HEK293T (cell line): ENCODE data around the gene CADM2.

Experiments
- ARNT ChIP-seq: fragments of 450-650 bp; IDR thresholded peaks from 2 replicates; pipeline ENCODE4 v1.6.1; 2017; ENCODE audit warnings: mild to moderate bottlenecking
- BHLHE40 ChIP-seq: fragments of 450-650 bp; IDR thresholded peaks from 2 replicates; pipeline ENCODE4 v1.6.1; 2016; ENCODE audit warnings: mild to moderate bottlenecking, moderate library complexity, borderline replicate concordance
- CTBP1 ChIP-seq: fragments of 450-650 bp; IDR thresholded peaks from 2 replicates; pipeline ENCODE4 v1.6.1; 2016; ENCODE audit warnings: borderline replicate concordance
- ELF4 ChIP-seq: fragments of 450-650 bp; IDR thresholded peaks from 2 replicates; pipeline ENCODE4 v1.6.1; 2017; ENCODE audit warnings: antibody characterized with exemption
- FOXK2 ChIP-seq: fragments of 450-650 bp; IDR thresholded peaks from 2 replicates; pipeline ENCODE4 v1.6.1; 2016; ENCODE audit warnings: mild to moderate bottlenecking
- NFRKB ChIP-seq: fragments of 450-650 bp; IDR thresholded peaks from 2 replicates; pipeline ENCODE4 v1.6.1; 2016; ENCODE audit warnings: mild to moderate bottlenecking, moderate library complexity
- SP1 ChIP-seq: fragments of 450-650 bp; IDR thresholded peaks from 2 replicates; pipeline ENCODE4 v1.6.1; 2017

DNA sequence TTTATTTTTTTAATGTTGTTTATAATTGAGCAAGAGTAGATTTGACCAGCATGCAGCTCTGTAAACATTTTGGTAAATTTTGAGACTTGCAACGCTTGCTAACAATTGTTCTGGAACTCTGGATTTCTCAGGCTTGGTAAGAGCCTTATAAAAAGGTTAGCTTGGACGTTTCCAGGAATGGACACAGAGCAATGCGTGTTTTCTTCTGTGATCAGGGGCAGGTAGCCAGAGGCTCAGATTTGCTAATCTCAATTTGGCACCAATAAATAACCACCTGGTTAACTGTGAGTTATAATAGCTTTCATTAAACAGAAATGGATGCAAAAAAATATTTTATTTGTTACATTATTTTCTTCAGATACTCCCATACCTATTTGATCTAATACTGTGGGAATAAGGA is 39.8 kb downstream of the CADM2 start:
- no peak for TF ChIP-seq FOXK2
- no peak for TF ChIP-seq ARNT
- TF ChIP-seq ELF4 = no peak
- no peak for TF ChIP-seq BHLHE40
- TF ChIP-seq NFRKB = no peak
- TF ChIP-seq CTBP1 = no peak
- TF ChIP-seq SP1 = no peak
